HG02884 (cell line): ENCODE measurements around the gene EPN2.

Source experiments
- ATAC-seq: cut with Tn5 transposase; IDR thresholded peaks from one replicate; pipeline ENCODE4 v1.9.1; 2021; ENCODE audit warnings: mild to moderate bottlenecking, moderate library complexity; ENCODE audit not compliant: unreplicated experiment

The EPN2 gene

DNA sequence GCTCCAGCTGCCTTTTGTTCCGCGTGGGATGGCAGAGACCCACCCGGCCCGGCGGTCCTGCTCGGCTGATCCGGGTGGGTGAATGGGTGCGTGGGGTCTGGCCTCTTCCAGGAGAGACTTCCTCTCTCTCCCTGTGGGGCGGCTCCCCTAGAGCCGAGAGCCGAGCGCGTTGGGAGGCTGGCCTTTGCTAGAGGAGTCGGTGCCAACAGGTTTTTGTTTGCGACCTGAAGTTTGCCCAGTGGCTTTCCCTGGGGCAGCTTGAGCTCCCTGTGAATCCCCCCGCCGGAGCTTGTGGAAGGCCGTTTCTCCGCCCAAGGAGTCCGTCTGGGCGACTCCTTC is 970 bp downstream of the EPN2 start:
- no peak for ATAC-seq

DNA sequence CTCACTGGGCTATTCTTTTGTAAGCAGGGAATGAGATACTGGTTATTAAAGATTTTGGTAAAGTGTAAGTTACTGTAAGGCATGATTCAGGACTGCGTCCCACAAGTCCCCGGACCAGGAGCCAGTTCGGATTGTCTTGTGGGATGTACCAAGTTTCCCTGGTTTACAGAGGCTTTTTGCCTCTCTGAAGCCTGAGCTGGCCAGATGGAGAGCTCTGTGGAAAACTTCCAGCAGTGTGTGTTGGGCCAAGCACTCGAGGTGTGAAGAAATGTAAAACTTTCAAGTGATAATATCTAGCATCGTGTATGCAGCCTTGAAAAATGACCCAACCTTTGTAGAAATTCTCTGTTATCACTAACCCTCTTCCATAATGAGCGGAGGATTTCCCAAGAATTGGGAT is 2.4 kb downstream of the EPN2 start:
- ATAC-seq, result no peak

DNA sequence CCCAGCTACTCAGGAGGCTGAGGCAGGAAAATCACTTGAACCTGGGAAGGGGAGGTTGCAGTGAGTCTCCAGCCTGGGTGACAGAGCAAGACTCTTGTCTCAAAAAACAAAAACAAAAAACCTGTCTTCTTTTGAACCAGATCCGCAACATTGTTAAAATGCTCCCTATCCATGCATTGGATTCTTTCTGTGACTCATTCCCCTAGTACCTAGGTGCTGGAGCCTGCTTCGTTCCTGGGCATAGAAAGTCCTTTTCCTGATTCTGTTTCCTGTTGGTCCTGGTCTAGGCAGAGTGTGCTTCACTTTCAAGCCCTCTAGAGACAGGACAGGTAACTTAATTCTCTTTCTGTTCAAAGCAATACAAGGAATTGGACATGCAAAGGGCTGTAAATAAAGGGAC is 5.2 kb downstream of the EPN2 start:
- no peak for ATAC-seq

DNA sequence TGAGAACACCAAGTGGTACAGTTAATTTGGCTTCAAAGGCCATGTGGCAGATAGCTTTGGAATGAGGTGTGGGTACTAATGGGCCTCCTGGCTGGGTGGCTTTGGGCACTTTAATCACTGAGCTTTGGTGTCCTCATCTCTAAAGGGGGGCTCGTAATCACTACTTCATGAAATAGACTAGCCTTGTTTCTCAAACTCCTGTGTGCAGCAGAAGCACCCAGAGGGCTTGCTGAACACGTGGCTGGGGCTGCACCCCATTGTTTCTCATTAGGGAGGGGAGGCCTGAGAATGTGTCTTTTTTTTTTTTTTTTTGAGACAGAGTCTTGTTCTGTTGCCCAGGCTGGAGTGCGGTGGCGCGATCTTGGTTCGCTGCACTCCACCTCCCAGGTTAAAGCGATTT is 5.8 kb downstream of the EPN2 start:
- no peak for ATAC-seq

DNA sequence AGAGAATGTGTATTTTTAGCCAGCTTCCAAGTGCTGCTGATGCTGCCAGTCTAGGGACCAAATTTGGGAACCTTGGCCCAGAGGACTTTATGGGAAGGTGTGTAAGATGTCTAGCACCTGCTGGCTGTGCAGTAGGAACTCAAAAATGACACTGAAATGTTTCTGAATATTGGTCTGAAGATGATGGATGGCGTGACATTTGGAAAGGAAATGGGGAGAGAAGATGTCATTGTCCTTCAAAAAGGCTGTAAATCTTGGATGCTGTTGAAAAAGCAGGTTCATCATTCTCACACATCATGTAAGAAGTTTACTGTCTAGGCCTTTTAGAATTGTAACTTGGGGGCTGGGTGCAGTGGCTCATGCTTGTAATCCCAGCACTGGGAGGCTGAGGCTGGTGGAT is 6.7 kb downstream of the EPN2 start:
- ATAC-seq, result no peak

DNA sequence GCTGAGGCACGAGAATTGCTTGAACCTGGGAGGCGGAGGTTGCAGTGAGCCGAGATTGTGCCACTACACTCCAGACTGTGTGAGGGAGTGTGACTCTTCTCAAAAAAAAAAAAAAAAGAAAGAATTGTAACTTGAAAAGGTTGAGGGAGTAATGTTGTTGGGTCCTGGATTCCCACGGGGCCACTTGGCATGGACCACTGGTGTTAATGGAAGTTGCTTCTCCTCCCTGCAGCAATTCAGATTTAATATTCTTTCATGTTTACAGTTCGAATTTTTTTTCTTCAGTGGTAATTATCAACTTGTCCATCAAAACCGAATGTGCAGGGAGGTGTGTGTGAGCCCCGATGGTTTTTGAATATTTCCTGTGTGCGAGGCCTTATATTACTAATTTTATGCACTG is 7.2 kb downstream of the EPN2 start:
- no peak for ATAC-seq

DNA sequence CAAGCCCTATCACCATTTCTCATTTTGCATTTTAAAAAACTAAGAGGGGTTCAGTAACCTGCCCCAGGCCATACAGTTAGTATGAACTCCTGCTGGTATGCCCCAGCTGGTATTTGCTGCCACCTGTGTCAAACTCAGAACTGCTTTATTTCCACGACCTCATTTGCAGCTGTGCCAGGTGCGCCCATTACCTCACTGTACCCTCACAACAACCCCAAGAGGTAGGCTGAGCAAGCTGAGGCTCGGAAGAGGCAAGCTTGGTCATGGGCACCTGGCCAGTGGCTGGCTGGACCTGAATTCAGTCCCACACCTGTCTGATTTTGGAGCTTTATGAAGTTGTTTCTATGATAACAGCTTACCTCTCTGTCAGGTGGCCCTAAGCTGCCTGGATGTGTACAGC is 7.6 kb downstream of the EPN2 start:
- no peak for ATAC-seq

DNA sequence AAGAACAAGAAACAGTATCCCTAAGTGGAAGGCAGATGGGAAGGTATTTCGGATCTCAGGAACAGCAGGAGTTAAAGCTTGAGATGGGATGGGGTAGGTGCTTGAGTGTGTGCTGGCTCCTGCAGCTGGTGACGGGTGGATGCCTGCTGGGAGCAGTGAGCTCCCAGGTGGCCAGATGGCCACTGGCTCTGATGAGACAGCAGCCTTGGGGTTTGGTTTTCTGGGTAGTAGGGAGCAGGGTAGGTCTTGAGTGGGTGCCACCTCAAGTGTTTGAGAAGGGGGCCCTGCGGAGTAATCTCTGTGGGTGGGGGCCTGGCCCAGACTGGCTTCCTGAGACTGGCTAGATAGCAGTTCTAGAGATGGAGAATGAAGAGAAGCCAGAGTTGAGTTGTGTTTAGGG is 10.3 kb downstream of the EPN2 start:
- no peak for ATAC-seq

DNA sequence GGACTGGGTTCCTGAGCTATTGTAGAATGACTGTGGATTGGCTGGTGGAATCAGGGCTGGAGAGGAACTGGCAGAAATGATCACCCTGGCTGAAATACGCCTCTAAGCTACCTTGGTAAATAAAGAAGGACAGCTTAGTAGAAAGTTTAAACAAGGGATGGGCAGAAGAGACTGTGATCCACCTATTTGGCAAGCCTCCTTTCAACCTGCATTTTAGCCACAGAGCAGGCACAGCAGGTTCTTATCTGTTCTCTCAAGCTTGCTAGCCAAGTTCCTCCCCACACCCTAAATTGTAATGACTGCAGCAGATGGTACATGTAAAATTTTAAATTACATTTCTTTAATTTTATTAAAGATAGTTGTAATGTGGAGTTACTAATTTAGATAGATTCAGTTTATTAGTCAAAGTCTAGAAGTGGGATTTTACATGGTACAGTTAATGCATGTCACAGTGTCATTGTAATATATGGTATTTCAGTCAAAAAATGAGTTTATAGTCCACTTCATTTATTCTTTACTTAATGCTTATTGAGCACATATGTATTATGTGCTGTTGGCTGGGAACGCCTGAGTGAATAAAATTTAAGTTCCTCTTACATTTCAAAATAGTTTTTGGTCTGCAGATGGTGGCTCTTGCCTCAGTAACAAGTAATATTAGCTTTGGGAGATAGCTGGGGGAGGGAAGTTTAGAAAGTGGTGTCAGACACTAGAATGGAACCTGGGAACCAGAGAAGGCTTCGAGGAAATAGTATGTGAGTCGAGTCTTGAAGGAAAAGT is 11.2 kb downstream of the EPN2 start:
- ATAC-seq, result no peak

DNA sequence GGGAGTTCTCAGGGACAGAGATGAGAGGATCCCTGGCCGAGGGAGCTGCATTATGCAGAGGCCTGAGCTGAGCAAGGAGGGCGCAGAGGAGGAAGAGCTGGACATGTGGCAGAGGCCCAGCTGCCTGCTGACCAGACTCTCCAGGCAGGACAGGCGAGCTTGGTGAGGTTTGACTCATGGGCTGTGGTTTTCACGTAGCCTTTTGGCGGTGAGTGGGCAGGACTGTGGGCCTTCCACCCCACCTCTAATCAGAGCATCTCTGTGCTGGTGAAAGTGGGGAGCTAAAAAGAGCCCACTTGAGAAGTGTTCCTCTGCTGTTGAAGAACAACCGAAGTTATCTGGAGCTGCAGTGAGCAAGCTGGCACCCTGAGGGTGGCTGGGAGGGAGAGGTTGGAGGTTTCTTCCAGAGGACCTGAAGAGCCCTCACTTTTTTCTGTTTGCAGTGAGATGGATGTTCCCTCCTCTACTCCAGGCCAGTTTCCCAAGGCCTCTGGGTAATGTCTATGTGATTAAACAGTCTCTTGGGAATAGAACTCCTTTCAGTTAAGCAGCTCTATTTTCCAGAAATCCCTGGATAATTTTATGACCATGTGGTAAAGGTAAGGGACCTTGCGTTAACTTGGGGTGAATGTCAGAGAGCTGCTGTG is 11.9 kb downstream of the EPN2 start:
- no peak for ATAC-seq

DNA sequence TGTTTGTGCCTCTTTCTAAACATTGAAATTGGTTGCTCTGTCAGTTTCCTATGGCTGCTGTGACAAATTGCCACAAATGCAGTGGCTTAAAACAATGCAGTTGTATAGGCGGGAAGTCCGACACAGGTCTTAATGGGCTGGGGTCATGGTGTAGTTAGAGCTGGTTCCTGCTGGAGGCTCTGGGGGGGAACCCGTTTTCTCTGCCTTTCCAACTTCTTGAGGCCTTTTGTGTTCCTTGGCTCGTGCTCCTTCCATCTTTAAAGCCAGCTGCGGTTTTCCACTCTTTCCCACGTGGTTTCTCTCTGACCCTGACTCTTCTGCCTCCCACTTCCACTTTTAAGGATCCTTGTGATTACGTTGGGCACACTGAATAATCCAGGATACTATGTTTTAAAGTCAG is 12.5 kb downstream of the EPN2 start:
- no peak for ATAC-seq

DNA sequence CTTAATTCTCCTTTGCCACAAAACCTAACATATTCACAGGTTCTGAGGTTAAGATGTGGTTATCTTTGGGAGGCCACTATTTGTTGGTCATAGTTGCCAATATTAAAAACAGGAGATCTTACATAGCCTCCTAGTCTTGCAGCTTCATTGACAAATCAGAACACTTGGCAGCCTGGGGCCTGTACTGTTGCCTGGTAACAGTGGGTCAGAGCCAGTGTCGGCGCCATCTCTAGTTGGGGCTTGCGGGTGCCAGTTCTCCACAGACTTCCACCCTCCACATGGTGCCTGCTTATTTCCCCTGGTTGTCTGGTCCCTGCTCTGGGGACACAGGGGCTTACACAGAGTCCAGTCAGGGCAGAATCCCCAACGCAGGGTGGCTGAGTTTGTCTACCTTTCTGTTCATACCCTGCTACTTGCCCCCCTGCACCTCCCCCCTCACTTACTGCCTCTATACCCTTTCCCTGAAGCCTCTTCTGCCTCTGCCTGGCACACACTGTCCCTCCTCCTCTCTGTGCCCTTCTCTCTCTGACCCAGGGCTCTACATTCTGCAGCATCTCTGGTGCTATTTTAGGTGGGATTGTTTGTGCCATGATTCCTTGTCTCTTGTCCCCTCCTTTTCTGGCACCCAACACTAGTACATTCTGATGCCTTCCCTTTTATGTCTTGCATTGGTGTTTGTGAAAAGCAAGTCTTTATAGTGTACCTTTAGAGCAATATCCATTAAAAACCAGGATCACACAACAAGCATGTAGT is 13.4 kb downstream of the EPN2 start:
- no peak for ATAC-seq

DNA sequence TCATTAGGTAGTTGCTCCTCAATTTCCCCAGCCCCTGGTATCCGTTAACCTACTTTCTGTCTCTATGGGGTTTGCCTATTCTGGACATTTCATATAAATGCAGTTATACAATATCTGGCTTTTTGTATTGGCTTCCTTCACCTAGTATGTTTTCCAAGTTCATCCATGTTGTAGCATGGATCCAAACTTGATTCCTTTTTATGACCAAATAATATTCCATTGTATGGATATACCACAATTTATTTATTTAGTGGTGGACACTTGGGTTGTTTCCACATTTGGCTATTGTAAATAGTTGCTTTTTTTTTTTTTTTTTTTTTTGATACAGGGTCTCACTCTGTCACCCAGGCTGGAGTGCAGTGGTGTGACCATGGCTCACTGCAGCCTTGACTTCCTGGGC is 15.9 kb downstream of the EPN2 start:
- ATAC-seq, result no peak

DNA sequence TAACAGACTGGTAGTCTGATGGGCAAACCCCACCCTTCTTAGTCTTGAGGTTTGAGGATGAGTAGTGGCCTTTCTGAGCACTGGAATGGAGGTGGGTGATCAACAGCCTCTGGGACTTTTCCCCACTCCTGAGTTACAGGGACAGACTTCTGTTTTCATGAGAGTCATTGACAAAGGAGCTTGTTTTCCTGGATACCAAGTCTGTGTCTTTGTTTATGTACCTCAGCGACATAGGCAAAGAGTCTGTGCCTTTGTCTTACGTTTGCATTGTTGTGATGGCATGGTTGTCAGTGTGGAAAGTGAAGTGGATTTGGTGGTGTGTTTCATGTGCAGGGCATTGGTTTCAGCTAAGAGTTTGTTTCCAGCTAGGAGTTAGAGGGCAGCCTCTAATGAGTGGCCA is 17.5 kb downstream of the EPN2 start:
- ATAC-seq, result no peak

DNA sequence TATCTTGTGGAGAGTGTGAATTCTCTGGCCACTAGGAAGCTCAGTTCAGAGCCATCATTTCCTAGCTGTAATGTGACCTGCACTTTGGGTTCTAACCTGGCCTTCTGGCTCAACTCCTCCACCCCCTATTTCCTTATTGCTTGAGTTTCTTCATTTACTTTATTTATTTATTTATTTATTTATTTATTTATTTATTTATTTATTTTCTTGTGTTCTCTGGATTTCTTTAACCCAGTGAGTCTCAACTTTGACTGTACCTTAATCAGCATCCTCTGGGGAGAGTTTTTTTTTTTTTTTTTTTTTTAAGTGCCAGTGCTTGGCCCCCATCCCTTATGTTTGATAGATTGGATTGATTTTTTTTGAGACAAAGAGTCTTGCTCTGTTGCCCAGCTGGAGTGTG is 18.1 kb downstream of the EPN2 start:
- ATAC-seq, result no peak

DNA sequence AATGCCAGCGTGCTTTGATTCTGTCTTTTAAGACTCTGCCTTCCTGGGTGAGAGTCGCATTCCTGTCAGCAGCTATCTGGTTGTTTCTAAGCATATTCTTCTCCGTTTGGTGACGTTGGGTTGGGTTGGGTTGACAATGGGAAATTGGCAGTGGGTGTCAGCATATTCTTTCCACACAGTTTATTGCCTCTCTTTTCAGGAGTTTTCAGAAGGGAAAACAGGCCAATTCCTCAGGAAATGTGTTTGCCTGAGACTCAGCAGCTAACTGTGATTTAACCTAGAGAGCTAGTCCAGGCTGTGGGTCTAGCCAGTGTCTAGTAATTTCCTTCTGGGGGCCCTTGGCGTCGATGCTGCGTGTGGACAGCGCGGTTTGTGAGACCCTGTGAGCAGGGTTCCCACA is 21.2 kb downstream of the EPN2 start:
- no peak for ATAC-seq

DNA sequence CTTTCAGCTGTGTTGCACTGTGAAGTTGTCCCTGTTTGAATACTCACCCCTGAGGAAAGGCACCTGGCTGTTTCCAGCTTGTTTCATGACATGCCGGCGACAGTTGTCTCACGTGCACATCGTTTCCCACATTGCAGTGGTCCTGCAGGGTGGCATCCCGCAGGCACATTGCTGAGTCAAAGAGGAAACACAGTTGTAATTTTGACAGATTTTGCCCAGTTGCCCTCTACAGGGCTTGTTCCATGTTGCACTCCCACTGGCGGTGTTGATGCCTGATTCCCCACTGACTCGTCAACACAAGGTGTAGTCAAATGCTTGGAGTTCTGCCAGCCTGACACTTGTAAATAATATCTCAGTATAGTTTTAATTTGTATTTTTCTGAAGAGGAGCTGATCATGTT is 23.8 kb downstream of the EPN2 start:
- ATAC-seq, result no peak

DNA sequence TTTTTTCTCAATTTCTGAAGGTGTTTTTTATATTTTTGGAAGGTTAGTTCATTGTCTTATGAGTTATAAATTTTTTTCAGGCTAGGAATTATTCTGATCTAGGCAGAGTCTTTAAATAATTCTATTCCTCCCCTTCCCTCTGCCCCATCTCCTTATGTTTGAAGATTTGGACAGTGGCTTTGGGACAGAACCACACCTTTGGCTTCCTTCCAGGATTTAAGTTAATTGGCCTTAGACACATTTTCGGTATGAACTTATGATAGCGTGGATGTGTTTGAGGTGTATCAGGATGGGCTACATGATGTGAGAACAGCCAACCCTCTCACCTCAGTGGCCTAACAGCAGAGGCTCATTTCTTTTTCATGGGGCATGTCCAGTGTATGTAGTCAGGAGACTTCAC is 24.3 kb downstream of the EPN2 start:
- ATAC-seq, result no peak

DNA sequence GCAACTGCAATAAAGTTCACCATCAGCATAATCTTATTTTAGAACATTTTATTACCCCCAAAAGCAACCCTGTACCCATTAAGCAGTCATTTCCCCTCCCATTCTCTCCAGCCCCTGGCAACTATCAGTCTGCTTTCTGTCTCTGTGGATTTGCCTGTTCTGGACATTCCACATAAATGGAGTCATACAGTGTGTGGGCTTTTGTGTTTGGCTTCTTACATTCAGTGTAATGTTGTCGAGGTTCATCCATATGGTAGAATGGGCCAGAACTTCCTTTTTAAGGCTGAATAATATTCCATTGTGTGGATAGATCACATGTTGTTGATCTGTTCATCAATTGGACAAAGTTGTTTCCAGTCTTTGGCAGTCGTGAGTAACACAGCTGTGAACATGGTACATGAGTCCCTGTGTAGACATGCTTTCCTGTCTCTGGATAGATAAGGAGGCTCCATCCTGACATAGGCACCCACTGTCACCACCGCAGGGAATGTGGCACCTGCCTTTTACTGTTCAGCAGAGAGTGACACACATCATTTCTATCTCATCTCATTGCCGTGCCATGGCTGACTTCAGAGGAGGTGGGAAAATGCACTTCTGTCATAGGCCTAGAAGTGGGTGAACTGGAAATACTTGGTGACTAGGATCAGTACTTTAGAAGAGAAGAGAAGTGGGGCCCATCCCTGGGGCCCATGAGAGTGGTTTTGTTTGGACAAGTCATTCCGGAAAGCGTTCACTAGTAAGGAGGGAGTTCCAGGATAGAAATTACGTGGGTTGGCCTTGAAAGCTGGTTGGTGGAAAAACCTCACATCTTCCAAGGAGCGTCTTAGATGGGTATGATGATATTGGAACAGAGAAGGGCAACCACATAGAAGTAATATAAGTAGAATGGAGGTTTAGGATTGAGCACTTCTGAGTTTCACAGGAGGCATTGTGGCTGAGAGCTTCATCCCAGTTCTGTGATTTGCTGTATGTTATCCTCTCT is 25.8 kb downstream of the EPN2 start:
- no peak for ATAC-seq

DNA sequence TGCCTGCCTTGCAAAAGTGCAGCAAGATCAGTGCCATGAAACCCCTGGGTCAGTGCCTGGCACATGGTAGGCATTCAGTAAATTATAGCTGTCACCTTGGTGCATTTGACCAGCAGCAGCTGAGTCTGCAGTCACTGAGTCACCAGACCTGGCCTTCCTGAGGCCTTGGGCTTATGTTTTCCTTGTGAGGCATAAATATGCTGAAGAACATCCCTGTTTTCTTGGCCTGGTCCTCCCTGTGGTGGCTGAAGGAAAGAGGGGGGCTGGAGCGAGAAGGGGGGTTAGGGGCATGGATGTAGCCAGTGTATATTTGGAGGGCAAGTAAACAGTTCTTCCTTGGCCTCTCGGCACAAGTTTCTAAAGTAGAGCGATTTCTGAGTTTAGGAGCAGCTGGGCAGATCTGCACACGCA is 26.5 kb downstream of the EPN2 start:
- ATAC-seq, result no peak

DNA sequence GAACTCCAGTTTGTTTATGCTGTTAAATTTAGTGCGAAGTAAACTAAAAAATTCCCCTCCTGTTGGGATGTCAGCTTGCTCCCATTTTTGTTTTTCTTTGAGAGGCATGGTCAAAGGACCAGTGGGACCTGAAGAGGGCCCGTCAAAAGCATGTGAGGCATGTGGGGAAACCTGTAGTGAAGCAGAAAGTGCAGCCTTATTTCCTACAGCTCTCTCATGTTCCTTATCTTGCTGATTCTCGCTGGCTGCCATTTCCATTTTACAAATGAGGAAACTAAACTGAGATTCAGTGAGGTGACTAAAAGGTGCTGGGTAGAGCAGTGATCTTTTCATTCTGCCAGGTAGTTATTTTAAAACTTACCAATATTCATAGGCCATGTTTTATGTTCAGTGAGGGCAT is 27.1 kb downstream of the EPN2 start:
- no peak for ATAC-seq
